OCI-LY3 (cell line): Measurements from ENCODE around the gene SMIM38.

Source experiments
- H2AFZ ChIP-seq: fragments of 200-600, 300-600 bp; shearing (Covaris generic); 2 replicates; pipeline ENCODE4 v1.6.0; 2014; ENCODE audit warnings: antibody characterized with exemption, low read depth, low read length
- H3K27ac ChIP-seq: fragments of 200-600, 300-600 bp; sonication (generic); 2 replicates; pipeline ENCODE4 v1.5.1; 2014; ENCODE audit warnings: mild to moderate bottlenecking, low read length, moderate library complexity, mixed read lengths
- H3K27me3 ChIP-seq: fragments of 200-600, 300-600 bp; sonication (generic); 2 replicates; pipeline ENCODE4 v1.6.1; 2014; ENCODE audit warnings: low read depth, low read length, mixed read lengths
- H3K36me3 ChIP-seq: fragments of 200-600, 300-600 bp; sonication (generic); replicated peaks from 2 replicates; pipeline ENCODE3; 2014; ENCODE audit warnings: low read depth, low read length, mixed read lengths
- H3K4me1 ChIP-seq: fragments of 300-600, 200-600 bp; sonication (generic); 2 replicates; pipeline ENCODE4 v1.6.1; 2014; ENCODE audit warnings: low read length, mixed read lengths
- H3K4me2 ChIP-seq: fragments of 200-600, 300-600 bp; sonication (generic); 2 replicates; pipeline ENCODE4 v1.6.1; 2014; ENCODE audit warnings: low read length, mixed read lengths
- H3K4me3 ChIP-seq: fragments of 300-600, 200-600 bp; sonication (generic); 2 replicates; pipeline ENCODE4 v1.5.1; 2014; ENCODE audit warnings: antibody characterized with exemption, mild to moderate bottlenecking, low read length, moderate library complexity
- H3K79me2 ChIP-seq: fragments of 300-600, 200-600 bp; shearing (Covaris generic); 2 replicates; pipeline ENCODE4 v1.6.1; 2014; ENCODE audit warnings: mild to moderate bottlenecking, low read length, mixed read lengths
- H3K9ac ChIP-seq: fragments of 300-600, 200-600 bp; shearing (Covaris generic); 2 replicates; pipeline ENCODE4 v1.6.0; 2014; ENCODE audit warnings: mild to moderate bottlenecking, low read length, moderate library complexity
- H3K9me3 ChIP-seq: fragments of 200-600, 300-600 bp; shearing (Covaris generic); 2 replicates; pipeline ENCODE4 v1.6.1; 2014; ENCODE audit warnings: low read length, mixed read lengths; ENCODE audit not compliant: insufficient read depth
- H4K20me1 ChIP-seq: fragments of 200-600, 300-600 bp; sonication (generic); 2 replicates; pipeline ENCODE4 v1.6.1; 2016; ENCODE audit warnings: low read length, mixed read lengths; ENCODE audit not compliant: insufficient read depth
- EZH2phosphoT487 ChIP-seq: fragments of 200-600 bp; shearing (Covaris generic); IDR thresholded peaks from 2 replicates; pipeline ENCODE4 v1.6.1; 2018; ENCODE audit warnings: antibody characterized with exemption, mixed run types, low read depth
- TF ChIP-seq, protein P1 (sequence below): fragments of 200-600, 300-600 bp; sonication (generic); IDR thresholded peaks from 2 replicates; pipeline ENCODE4 v1.5.1; 2014; ENCODE audit warnings: antibody characterized with exemption, low read length, low read depth

SMIM38 gene

DNA sequence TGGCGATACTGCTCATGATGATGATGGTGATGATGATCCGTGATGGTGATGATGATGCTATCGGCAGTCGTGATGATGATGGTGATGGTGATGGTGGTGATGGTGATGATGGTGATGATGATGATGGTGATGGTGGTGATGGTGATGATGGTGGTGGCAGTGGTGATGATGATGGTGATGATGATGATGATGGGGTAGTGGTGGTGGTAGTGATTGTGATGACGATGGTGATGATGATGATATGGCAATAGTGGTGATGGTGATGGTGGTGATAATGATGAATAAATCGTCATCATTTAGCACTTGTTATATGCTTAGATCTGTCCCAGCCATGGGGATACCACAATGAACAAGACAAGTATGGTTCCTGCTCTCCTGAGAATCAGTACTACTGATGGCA is 39.2 kb downstream of the SMIM38 start:
- Histone ChIP-seq H3K27me3 (no peaks in the 10 kb centered on the region), H3K27ac (no peak overlapping the region), H3K4me3 (no peak overlapping the region), H3K9me3 (no peaks in the 10 kb centered on the region), H3K79me2 (no peaks in the 10 kb centered on the region), H3K4me1 (peaks cover 11% of the 10 kb centered on the region), H3K4me2 (no peak overlapping the region), H4K20me1 (no peaks in the 10 kb centered on the region), H2AFZ (no peak overlapping the region), H3K36me3 (no peaks in the 10 kb centered on the region), H3K9ac (no peak overlapping the region)
- TF ChIP-seq, protein P1, sequence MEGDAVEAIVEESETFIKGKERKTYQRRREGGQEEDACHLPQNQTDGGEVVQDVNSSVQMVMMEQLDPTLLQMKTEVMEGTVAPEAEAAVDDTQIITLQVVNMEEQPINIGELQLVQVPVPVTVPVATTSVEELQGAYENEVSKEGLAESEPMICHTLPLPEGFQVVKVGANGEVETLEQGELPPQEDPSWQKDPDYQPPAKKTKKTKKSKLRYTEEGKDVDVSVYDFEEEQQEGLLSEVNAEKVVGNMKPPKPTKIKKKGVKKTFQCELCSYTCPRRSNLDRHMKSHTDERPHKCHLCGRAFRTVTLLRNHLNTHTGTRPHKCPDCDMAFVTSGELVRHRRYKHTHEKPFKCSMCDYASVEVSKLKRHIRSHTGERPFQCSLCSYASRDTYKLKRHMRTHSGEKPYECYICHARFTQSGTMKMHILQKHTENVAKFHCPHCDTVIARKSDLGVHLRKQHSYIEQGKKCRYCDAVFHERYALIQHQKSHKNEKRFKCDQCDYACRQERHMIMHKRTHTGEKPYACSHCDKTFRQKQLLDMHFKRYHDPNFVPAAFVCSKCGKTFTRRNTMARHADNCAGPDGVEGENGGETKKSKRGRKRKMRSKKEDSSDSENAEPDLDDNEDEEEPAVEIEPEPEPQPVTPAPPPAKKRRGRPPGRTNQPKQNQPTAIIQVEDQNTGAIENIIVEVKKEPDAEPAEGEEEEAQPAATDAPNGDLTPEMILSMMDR, result no peak
- no peak for TF ChIP-seq EZH2phosphoT487

- Histone ChIP-seq H3K9me3 (no peaks in the 10 kb centered on the region), H2AFZ (no peak overlapping the region), H3K27ac (no peak overlapping the region), H3K27me3 (no peaks in the 10 kb centered on the region), H3K4me3 (no peak overlapping the region), H4K20me1 (no peaks in the 10 kb centered on the region), H3K79me2 (no peaks in the 10 kb centered on the region), H3K36me3 (no peaks in the 10 kb centered on the region), H3K4me1 (peaks cover 13% of the 10 kb centered on the region), H3K9ac (no peak overlapping the region), H3K4me2 (no peak overlapping the region)
- TF ChIP-seq EZH2phosphoT487, result no peak
- TF ChIP-seq, protein P1, result no peak
Measured at GRCh38 chr11:69195824-69196782, 40.4 kb downstream of the SMIM38 start.

DNA sequence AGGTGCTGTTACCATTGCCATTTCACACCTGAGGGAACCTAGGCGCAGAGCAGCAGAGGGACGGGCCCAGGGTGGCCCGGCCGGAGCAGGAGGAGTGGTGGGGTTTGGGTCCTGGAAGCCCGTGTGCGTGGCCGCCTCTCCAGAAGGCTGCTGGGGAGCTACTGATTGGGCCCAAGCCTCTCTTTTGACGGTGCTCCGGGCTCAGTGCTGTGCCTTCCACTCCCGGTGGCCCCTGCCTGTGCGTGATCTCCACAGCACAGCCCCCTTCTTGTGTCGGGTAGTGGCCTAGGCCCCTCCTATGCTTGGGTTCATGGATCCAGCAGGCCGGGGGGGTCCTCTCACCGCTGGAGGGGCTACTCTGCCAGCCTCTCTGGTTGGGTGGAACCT is 41.0 kb downstream of the SMIM38 start:
- Histone ChIP-seq H3K9ac (no peak overlapping the region), H3K36me3 (no peaks in the 10 kb centered on the region), H3K4me1 (peaks cover 13% of the 10 kb centered on the region), H2AFZ (no peak overlapping the region), H3K79me2 (no peaks in the 10 kb centered on the region), H4K20me1 (no peaks in the 10 kb centered on the region), H3K4me3 (no peak overlapping the region), H3K9me3 (no peaks in the 10 kb centered on the region), H3K27me3 (no peaks in the 10 kb centered on the region), H3K4me2 (no peak overlapping the region), H3K27ac (no peak overlapping the region)
- TF ChIP-seq EZH2phosphoT487, result no peak
- TF ChIP-seq, protein P1, result no peak

DNA sequence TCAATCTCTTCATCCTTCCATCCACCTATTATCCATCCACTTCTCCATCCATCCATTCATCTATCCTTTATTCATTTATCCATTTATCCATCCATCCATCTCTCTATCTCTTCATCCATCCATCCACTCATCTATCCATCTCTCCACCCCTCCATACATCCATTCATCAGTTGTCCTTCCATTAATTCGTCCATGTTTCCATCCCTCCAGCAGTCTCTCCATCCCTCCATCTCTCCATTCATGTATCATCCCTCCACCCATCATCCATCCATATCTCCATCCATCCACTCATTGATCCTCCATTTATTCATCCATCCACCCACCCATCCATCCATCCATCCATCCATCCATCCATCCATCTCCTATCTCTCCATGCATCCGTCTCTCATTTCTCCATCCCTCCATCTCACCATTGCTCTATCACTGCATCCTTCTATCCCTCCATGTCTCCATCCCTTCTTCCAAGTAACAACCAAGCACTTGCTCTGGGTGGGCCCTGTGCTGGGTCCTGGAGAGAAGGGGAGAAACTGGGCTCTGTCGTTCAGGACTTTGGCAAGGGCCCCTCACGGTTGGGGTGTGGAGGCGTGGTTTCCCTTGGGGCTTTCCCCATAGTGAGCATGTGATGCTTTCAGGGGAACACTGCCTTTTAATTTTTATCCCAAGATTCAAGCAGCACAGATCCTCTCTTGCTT is 43.3 kb downstream of the SMIM38 start:
- TF ChIP-seq, protein P1, result no peak
- no peak for TF ChIP-seq EZH2phosphoT487
- Histone ChIP-seq H3K9ac (no peak overlapping the region), H2AFZ (peak overlapping the region; percentile 6; the same call in 1 of the 2 replicates), H3K27me3 (no peaks in the 10 kb centered on the region), H3K9me3 (no peaks in the 10 kb centered on the region), H3K4me2 (peak overlapping the region; percentile 48), H3K79me2 (no peaks in the 10 kb centered on the region), H3K36me3 (no peaks in the 10 kb centered on the region), H4K20me1 (no peaks in the 10 kb centered on the region), H3K4me3 (peak overlapping the region; percentile 32; the same call in 1 of the 2 replicates), H3K4me1 (peaks cover 13% of the 10 kb centered on the region), H3K27ac (no peak overlapping the region)
